ENCODE results near the gene PSMC3IP. TPM values are rescaled to one million over a fixed set of nuclear protein-coding genes. Genes with fewer than 3 reads are reported as not detected.
"Not testable (repeated sequence)": the region's sequence is repeated elsewhere in the genome, so short reads cannot be mapped to it uniquely, and the experiment has no call there.

PSMC3IP gene
- total RNA-seq, 1 experiment from 2014 or later = 37.4 TPM

GRCh38 chr17:42612013-42612412 lies 34.5 kb upstream of the PSMC3IP start:
- Histone ChIP-seq H4K8ac (replicated peaks; ENCODE audit: insufficient read length, low read depth, low read length) (no peak overlapping the region), H3K14ac (ENCODE audit: insufficient read depth, low read length) (no peak overlapping the region), H2BK20ac (ENCODE audit: low read depth, low read length, poor library complexity, severe bottlenecking) (no peak overlapping the region), H3K23ac (ENCODE audit: insufficient read length, low read depth, low read length) (no peak overlapping the region), H3K56ac (ENCODE audit: insufficient read length, low read depth, low read length) (no peak overlapping the region), H4K5ac (ENCODE audit: insufficient read length, low read depth, low read length) (no peak overlapping the region), H3K27me3 (ENCODE audit: insufficient read depth, low read length) (no peaks in the 10 kb centered on the region), H2AK5ac (ENCODE audit: insufficient read length, low read length) (no peak overlapping the region), H3K79me1 (ENCODE audit: insufficient read depth, low read depth, low read length, poor library complexity, severe bottlenecking) (peaks cover 4% of the 10 kb centered on the region), H3K4me2 (ENCODE audit: insufficient read depth, insufficient read length, low read length) (no peak overlapping the region), H3T11ph (ENCODE audit: low read length) (no peak overlapping the region), H3K27ac (ENCODE audit: insufficient read length, low read depth, low read length) (no peak overlapping the region), H3K18ac (ENCODE audit: insufficient read length, low read depth, low read length) (no peak overlapping the region), H4K20me1 (ENCODE audit: control insufficient read depth, insufficient read depth, insufficient read length) (no peaks in the 10 kb centered on the region), H2BK5ac (ENCODE audit: insufficient read length, low read length) (no peak overlapping the region), H4K91ac (ENCODE audit: insufficient read length, low read depth, low read length) (no peak overlapping the region), H2BK120ac (ENCODE audit: low read depth, low read length, poor library complexity, severe bottlenecking) (no peak overlapping the region), H3K9me3 (ENCODE audit: control insufficient read depth, low read depth, low read length) (no peaks in the 10 kb centered on the region), H3K23me2 (ENCODE audit: insufficient read length, low read depth, low read length, poor library complexity, severe bottlenecking) (peaks cover 10% of the 10 kb centered on the region), H2BK12ac (ENCODE audit: insufficient read length, low read depth, low read length) (no peak overlapping the region), H3K4me1 (ENCODE audit: insufficient read depth, low read length) (no peaks in the 10 kb centered on the region), H3K4ac (ENCODE audit: low read depth, low read length) (no peak overlapping the region), H3K79me2 (ENCODE audit: insufficient read depth, low read length) (peaks cover 8% of the 10 kb centered on the region; the same call in 1 of the 2 replicates), H2BK15ac (ENCODE audit: low read depth, low read length) (no peak overlapping the region), H2AFZ (ENCODE audit: low read length) (no peak overlapping the region), H3K9ac (ENCODE audit: extremely low read depth, insufficient read length, low read length) (no peak overlapping the region)
- no peak for DNase-seq
- no CpG with 5 or more reads among the region's 4 CpGs for whole genome bisulfite sequencing (ENCODE audit: extremely low coverage, insufficient read length, low lambda C conversion rate)
- Mint-ChIP-seq H3K9me3 (peaks cover 0 to 3% of the 10 kb centered on the region in 2 experiments; a peak in 1 of 5 replicates), H3K36me3 (ENCODE audit: insufficient read depth in 1 of 3, low read depth in 3 of 3) (peaks cover 35 to 48% (median 48%) of the 10 kb centered on the region in 3 experiments), H3K27ac (no peak overlapping the region), H3K4me3 (no peak overlapping the region; a peak in 1 of 5 replicates), H3K27me3 (ENCODE audit: low read depth) (no peaks in the 10 kb centered on the region), H3K4me1 (peaks cover 9 to 10% of the 10 kb centered on the region in 2 experiments)
- TF ChIP-seq, protein P1, sequence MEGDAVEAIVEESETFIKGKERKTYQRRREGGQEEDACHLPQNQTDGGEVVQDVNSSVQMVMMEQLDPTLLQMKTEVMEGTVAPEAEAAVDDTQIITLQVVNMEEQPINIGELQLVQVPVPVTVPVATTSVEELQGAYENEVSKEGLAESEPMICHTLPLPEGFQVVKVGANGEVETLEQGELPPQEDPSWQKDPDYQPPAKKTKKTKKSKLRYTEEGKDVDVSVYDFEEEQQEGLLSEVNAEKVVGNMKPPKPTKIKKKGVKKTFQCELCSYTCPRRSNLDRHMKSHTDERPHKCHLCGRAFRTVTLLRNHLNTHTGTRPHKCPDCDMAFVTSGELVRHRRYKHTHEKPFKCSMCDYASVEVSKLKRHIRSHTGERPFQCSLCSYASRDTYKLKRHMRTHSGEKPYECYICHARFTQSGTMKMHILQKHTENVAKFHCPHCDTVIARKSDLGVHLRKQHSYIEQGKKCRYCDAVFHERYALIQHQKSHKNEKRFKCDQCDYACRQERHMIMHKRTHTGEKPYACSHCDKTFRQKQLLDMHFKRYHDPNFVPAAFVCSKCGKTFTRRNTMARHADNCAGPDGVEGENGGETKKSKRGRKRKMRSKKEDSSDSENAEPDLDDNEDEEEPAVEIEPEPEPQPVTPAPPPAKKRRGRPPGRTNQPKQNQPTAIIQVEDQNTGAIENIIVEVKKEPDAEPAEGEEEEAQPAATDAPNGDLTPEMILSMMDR (conservative IDR thresholded peaks at IDR 0.05) = no peak

DNA sequence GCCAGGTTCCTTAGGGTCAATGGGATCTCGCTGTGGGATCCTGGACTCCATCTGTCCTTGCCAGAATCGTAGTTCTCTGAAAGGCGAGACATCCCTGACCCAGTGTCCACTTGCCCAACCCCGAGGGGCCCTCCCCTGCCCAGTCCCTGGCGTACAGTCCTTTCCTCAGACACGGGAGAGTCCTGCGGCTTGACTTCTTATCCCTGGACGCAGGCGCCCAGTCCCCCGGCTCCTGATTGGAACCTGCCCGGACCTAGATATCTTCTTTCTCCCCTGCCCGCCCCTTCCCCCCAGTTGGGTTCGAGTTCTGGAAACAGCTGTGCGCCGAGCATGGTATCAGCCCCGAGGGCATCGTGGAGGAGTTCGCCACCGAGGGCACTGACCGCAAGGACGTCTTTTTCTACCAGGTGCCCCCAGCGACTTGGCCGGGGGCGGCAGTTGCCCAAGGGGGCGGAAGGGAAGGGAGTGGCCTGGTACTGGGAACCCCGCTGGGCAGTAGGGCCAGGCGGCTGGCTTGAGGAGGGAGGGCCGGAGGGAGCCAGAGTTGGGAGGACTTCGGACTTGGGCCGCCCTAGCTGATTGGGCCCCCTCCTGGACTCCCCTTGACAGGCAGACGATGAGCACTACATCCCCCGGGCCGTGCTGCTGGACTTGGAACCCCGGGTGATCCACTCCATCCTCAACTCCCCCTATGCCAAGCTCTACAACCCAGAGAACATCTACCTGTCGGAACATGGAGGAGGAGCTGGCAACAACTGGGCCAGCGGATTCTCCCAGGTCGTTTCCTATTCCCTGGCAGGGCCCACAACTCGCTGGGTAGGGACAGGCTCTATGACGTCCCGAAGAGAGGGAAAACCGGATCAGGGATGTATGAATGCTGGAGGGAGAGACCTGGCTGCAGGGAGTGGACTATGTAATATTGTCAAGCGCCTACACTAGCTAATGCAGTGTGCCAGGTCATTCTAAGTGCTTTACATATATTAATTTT lies 32.6 kb upstream of the PSMC3IP start:
- H3K4ac ChIP-seq (ENCODE audit: low read depth, low read length); H3K4me1 ChIP-seq (ENCODE audit: insufficient read depth, low read length); H2BK5ac ChIP-seq (ENCODE audit: insufficient read length, low read length); H4K91ac ChIP-seq (ENCODE audit: insufficient read length, low read depth, low read length); H2BK15ac ChIP-seq (ENCODE audit: low read depth, low read length); H2BK12ac ChIP-seq (ENCODE audit: insufficient read length, low read depth, low read length); H2AFZ ChIP-seq (ENCODE audit: low read length); H3K14ac ChIP-seq (ENCODE audit: insufficient read depth, low read length); H3K9me3 ChIP-seq (ENCODE audit: control insufficient read depth, low read depth, low read length); H4K5ac ChIP-seq (ENCODE audit: insufficient read length, low read depth, low read length); H3K27ac ChIP-seq (ENCODE audit: insufficient read length, low read depth, low read length); H3K79me2 ChIP-seq (ENCODE audit: insufficient read depth, low read length); H4K8ac ChIP-seq (replicated peaks; ENCODE audit: insufficient read length, low read depth, low read length); H3K27me3 ChIP-seq (ENCODE audit: insufficient read depth, low read length); H3K18ac ChIP-seq (ENCODE audit: insufficient read length, low read depth, low read length); H3T11ph ChIP-seq (ENCODE audit: low read length); H3K9me3 Mint-ChIP-seq; H2AK5ac ChIP-seq (ENCODE audit: insufficient read length, low read length); H3K79me1 ChIP-seq (ENCODE audit: insufficient read depth, low read depth, low read length, poor library complexity, severe bottlenecking); H3K27me3 Mint-ChIP-seq (ENCODE audit: low read depth); H3K56ac ChIP-seq (ENCODE audit: insufficient read length, low read depth, low read length); H4K20me1 ChIP-seq (ENCODE audit: control insufficient read depth, insufficient read depth, insufficient read length); H2BK120ac ChIP-seq (ENCODE audit: low read depth, low read length, poor library complexity, severe bottlenecking); H3K23ac ChIP-seq (ENCODE audit: insufficient read length, low read depth, low read length); H2BK20ac ChIP-seq (ENCODE audit: low read depth, low read length, poor library complexity, severe bottlenecking): not testable (repeated sequence)
- Mint-ChIP-seq H3K4me1 (peaks cover 10 to 11% of the 10 kb centered on the region in 2 experiments), H3K4me3 (peak overlapping the region; percentile 96 to 98), H3K27ac (peak overlapping the region; percentile 81 to 92 (median 90)), H3K36me3 (ENCODE audit: insufficient read depth in 1 of 3, low read depth in 3 of 3) (peaks cover 29 to 39% (median 38%) of the 10 kb centered on the region in 3 experiments)
- peak overlapping the region; percentile 31 for H3K4me2 ChIP-seq (ENCODE audit: insufficient read depth, insufficient read length, low read length)
- H3K23me2 ChIP-seq (ENCODE audit: insufficient read length, low read depth, low read length, poor library complexity, severe bottlenecking) = peaks cover 10% of the 10 kb centered on the region
- peak; percentile 65 for DNase-seq
- peak overlapping the region; percentile 41 for H3K9ac ChIP-seq (ENCODE audit: extremely low read depth, insufficient read length, low read length)
- WGBS (ENCODE audit: extremely low coverage, insufficient read length, low lambda C conversion rate) = no CpG with 5 or more reads among the region's 42 CpGs
